Measurements from ENCODE around the gene FOXP1.

DNA sequence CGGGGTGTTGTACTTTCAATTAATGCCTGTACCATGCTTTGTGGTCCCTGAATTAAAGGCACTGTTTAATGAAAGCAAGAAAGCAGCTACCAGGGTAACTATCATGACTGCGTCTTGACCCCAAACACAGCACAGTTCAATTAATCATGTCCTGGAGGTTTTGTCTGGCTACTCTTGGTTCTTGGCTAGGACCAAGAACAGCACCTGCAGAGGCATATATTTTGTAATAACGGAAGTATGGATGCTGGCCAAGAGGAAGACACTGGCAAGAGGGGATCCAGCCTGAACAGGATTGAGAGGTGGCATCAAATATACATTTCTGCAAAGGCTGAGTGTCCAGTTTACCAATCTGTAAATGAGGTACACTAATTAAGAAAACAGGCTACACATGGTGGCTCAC lies 119.9 kb downstream of the FOXP1 start:
- TF ChIP-seq POLR2AphosphoS5 (IDR thresholded peaks at IDR 0.05) (no peak), POLR2A (IDR thresholded peaks at IDR 0.05) (no peak)
- TF ChIP-seq, protein P1, sequence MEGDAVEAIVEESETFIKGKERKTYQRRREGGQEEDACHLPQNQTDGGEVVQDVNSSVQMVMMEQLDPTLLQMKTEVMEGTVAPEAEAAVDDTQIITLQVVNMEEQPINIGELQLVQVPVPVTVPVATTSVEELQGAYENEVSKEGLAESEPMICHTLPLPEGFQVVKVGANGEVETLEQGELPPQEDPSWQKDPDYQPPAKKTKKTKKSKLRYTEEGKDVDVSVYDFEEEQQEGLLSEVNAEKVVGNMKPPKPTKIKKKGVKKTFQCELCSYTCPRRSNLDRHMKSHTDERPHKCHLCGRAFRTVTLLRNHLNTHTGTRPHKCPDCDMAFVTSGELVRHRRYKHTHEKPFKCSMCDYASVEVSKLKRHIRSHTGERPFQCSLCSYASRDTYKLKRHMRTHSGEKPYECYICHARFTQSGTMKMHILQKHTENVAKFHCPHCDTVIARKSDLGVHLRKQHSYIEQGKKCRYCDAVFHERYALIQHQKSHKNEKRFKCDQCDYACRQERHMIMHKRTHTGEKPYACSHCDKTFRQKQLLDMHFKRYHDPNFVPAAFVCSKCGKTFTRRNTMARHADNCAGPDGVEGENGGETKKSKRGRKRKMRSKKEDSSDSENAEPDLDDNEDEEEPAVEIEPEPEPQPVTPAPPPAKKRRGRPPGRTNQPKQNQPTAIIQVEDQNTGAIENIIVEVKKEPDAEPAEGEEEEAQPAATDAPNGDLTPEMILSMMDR (IDR thresholded peaks at IDR 0.05) = no peak
